ENCODE results near the gene PAK4. TPM values are rescaled to one million over a fixed set of nuclear protein-coding genes. Genes with fewer than 3 reads are reported as not detected.

PAK4 gene
- total and polyA plus RNA-seq, 2 of the 13 experiments (the other 11 are each of a cell fraction or from before 2014, with no cell fraction given), result 9.5 to 17.8 TPM

DNA sequence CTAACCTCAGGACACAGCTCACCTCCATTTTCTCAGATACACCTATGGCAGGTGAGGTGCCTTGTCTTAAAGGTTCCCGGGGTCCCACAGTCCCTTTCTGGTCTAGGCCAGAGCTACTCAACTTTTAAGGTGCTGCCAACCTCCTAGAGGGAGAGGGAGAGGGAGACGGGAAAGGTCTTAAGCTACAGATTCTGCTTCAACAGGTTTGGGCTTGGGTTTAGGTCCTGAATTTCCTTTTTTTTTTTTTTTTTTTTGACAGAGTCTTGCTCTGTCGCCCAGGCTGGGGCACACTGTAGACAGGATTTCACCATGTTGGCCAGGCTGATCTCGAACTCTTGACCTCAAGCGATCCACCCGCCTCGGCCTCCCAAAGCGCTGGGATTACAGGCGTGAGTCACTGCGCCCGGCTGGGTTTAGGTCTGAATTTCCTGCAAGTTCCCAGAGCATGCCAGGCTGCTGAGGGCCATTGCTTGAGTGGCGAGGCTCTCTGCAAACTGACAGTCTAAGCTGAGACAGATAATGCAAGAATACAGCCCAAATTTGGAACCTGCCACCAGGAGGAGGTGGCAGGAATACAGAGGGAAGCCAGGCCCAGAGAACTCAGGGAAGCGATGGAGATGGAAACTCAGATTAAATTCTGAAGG lies 86.3 kb downstream of the PAK4 start (continued):
- TF ChIP-seq, protein P1, sequence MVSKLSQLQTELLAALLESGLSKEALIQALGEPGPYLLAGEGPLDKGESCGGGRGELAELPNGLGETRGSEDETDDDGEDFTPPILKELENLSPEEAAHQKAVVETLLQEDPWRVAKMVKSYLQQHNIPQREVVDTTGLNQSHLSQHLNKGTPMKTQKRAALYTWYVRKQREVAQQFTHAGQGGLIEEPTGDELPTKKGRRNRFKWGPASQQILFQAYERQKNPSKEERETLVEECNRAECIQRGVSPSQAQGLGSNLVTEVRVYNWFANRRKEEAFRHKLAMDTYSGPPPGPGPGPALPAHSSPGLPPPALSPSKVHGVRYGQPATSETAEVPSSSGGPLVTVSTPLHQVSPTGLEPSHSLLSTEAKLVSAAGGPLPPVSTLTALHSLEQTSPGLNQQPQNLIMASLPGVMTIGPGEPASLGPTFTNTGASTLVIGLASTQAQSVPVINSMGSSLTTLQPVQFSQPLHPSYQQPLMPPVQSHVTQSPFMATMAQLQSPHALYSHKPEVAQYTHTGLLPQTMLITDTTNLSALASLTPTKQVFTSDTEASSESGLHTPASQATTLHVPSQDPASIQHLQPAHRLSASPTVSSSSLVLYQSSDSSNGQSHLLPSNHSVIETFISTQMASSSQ (IDR thresholded peaks at IDR 0.05; ENCODE audit: low read depth), result no peak
- TF ChIP-seq, protein P1 (CRISPR knock-in tag; IDR thresholded peaks at IDR 0.05; ENCODE audit: borderline replicate concordance), result no peak
- TF ChIP-seq ZNF777 (CRISPR knock-in tag; IDR thresholded peaks at IDR 0.05), result no peak
- no peak for TF ChIP-seq IKZF4 (CRISPR knock-in tag; IDR thresholded peaks at IDR 0.05; ENCODE audit: borderline replicate concordance, low read depth, not compliant biosample characterization)
- TF ChIP-seq PTBP1 (IDR thresholded peaks at IDR 0.05; ENCODE audit: low read depth, low read length, poor library complexity, severe bottlenecking), result no peak
- TF ChIP-seq ZNF567 (CRISPR knock-in tag; IDR thresholded peaks at IDR 0.05; ENCODE audit: borderline replicate concordance), result no peak
- TF ChIP-seq, protein P2, sequence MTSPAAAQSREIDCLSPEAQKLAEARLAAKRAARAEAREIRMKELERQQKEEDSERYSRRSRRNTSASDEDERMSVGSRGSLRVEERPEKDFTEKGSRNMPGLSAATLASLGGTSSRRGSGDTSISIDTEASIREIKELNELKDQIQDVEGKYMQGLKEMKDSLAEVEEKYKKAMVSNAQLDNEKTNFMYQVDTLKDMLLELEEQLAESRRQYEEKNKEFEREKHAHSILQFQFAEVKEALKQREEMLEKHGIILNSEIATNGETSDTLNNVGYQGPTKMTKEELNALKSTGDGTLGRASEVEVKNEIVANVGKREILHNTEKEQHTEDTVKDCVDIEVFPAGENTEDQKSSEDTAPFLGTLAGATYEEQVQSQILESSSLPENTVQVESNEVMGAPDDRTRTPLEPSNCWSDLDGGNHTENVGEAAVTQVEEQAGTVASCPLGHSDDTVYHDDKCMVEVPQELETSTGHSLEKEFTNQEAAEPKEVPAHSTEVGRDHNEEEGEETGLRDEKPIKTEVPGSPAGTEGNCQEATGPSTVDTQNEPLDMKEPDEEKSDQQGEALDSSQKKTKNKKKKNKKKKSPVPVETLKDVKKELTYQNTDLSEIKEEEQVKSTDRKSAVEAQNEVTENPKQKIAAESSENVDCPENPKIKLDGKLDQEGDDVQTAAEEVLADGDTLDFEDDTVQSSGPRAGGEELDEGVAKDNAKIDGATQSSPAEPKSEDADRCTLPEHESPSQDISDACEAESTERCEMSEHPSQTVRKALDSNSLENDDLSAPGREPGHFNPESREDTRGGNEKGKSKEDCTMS (CRISPR knock-in tag; conservative IDR thresholded peaks at IDR 0.05), result no peak
- TF ChIP-seq, protein P3, sequence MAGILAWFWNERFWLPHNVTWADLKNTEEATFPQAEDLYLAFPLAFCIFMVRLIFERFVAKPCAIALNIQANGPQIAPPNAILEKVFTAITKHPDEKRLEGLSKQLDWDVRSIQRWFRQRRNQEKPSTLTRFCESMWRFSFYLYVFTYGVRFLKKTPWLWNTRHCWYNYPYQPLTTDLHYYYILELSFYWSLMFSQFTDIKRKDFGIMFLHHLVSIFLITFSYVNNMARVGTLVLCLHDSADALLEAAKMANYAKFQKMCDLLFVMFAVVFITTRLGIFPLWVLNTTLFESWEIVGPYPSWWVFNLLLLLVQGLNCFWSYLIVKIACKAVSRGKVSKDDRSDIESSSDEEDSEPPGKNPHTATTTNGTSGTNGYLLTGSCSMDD (CRISPR knock-in tag; IDR thresholded peaks at IDR 0.05), result no peak

All from HepG2 (cell line).